Neuronal stem cell (in vitro differentiated cells): ENCODE measurements around the gene SH3RF2.

Experiments
- DNase-seq: peaks from one replicate; pipeline ENCODE4 v3.0.0-alpha.2; 2013; ENCODE audit warnings: low spot score
- H2AFZ ChIP-seq: one replicate; pipeline ENCODE4 v1.6.1; 2013; ENCODE audit warnings: mild to moderate bottlenecking, low read length, inconsistent platforms
- H2AK5ac ChIP-seq: 2 replicates; pipeline ENCODE4 v1.6.1; 2013; ENCODE audit warnings: low read depth, mild to moderate bottlenecking, inconsistent platforms, low read length, moderate library complexity, mixed read lengths
- H2BK120ac ChIP-seq: 2 replicates; pipeline ENCODE4 v1.6.1; 2013; ENCODE audit warnings: low read depth, mild to moderate bottlenecking, inconsistent platforms, low read length, moderate library complexity, mixed read lengths
- H2BK12ac ChIP-seq: one replicate; pipeline ENCODE4 v1.6.1; 2013; ENCODE audit warnings: low read length, inconsistent platforms
- H2BK15ac ChIP-seq: 2 replicates; pipeline ENCODE4 v1.6.1; 2013; ENCODE audit warnings: mild to moderate bottlenecking, low read length, inconsistent platforms, mixed read lengths
- H2BK5ac ChIP-seq: one replicate; pipeline ENCODE4 v1.6.1; 2013; ENCODE audit warnings: inconsistent platforms, mild to moderate bottlenecking, low read length, moderate library complexity
- H3K14ac ChIP-seq: one replicate; pipeline ENCODE4 v1.6.1; 2013; ENCODE audit warnings: low read length, inconsistent platforms
- H3K18ac ChIP-seq: 2 replicates; pipeline ENCODE4 v1.6.1; 2013; ENCODE audit warnings: low read length, inconsistent platforms
- H3K23ac ChIP-seq: 2 replicates; pipeline ENCODE4 v1.6.1; 2013; ENCODE audit warnings: low read depth, mild to moderate bottlenecking, mixed read lengths, low read length, inconsistent platforms; ENCODE audit not compliant: poor library complexity
- H3K27ac ChIP-seq: replicated peaks from 3 replicates; pipeline ENCODE4 v1.5.1; 2013; ENCODE audit warnings: low read length, inconsistent platforms
- H3K27me3 ChIP-seq, 3 experiments: 2 replicates each; pipeline ENCODE4 v1.6.1; 2013; ENCODE audit warnings: low read length in 3 of 3, mild to moderate bottlenecking in 2 of 3, inconsistent platforms in 1 of 3, low read depth in 1 of 3, mixed read lengths in 1 of 3, moderate library complexity in 1 of 3; ENCODE audit not compliant: control insufficient read depth in 3 of 3, insufficient read depth in 3 of 3
- H3K36me3 ChIP-seq, 2 donors: replicated peaks in 1 of 2; 2 replicates each; pipeline ENCODE4 v1.6.1; 2013; ENCODE audit warnings: low read length in 2 of 2; ENCODE audit not compliant: control insufficient read depth in 2 of 2, insufficient read depth in 2 of 2
- H3K4ac ChIP-seq: 2 replicates; pipeline ENCODE4 v1.6.1; 2013; ENCODE audit warnings: inconsistent platforms, mild to moderate bottlenecking, low read length, moderate library complexity
- H3K4me1 ChIP-seq, 2 donors: 1 replicate in 1 of 2; 2 replicates in 1 of 2; pipeline ENCODE4 v1.6.1; 2013; ENCODE audit warnings: low read length in 2 of 2, low read depth in 1 of 2; ENCODE audit not compliant: control insufficient read depth in 2 of 2, insufficient read depth in 1 of 2
- H3K4me2 ChIP-seq: one replicate; pipeline ENCODE4 v1.6.1; 2013; ENCODE audit warnings: mild to moderate bottlenecking, low read length, inconsistent platforms; ENCODE audit not compliant: insufficient read depth, poor library complexity, severe bottlenecking
- H3K4me3 ChIP-seq, 2 donors: 2 replicates each; pipeline ENCODE4 v1.5.1; 2013; ENCODE audit warnings: low read length in 2 of 2, mild to moderate bottlenecking in 2 of 2, inconsistent platforms in 1 of 2, moderate library complexity in 1 of 2
- H3K79me1 ChIP-seq: one replicate; pipeline ENCODE4 v1.6.1; 2013; ENCODE audit warnings: low read depth, mild to moderate bottlenecking, inconsistent platforms, low read length, moderate library complexity
- H3K9ac ChIP-seq: one replicate; pipeline ENCODE4 v1.6.1; 2013; ENCODE audit warnings: mild to moderate bottlenecking, low read depth, low read length, inconsistent platforms; ENCODE audit not compliant: poor library complexity
- H3K9me3 ChIP-seq, 2 donors: replicated peaks in 1 of 2; 2 replicates each; pipeline versions ENCODE3 to v1.6.1; 2013; ENCODE audit warnings: low read length in 2 of 2, mild to moderate bottlenecking in 2 of 2, inconsistent platforms in 1 of 2, low read depth in 1 of 2, mixed read lengths in 1 of 2, moderate library complexity in 1 of 2; ENCODE audit not compliant: control insufficient read depth in 2 of 2, insufficient read depth in 1 of 2
- H4K8ac ChIP-seq: one replicate; pipeline ENCODE4 v1.6.1; 2013; ENCODE audit warnings: low read depth, mild to moderate bottlenecking, inconsistent platforms, low read length, moderate library complexity
- H4K91ac ChIP-seq: one replicate; pipeline ENCODE4 v1.6.1; 2013; ENCODE audit warnings: low read length, low read depth, mild to moderate bottlenecking, inconsistent platforms; ENCODE audit not compliant: poor library complexity
- WGBS, 2 donors: extraction: QIAGEN DNeasy Blood & Tissue Kit; methylation state at CpG; one replicate each; pipeline ENCODE4 v1.1.7; 2013; ENCODE audit warnings: missing lambda C conversion rate in 2 of 2, mixed read lengths in 1 of 2; ENCODE audit not compliant: insufficient read length in 2 of 2, insufficient replicate concordance in 1 of 2; ENCODE audit errors: extremely low coverage in 2 of 2; 5-methylcytosine and 5-hydroxymethylcytosine counted together

The SH3RF2 gene

DNA sequence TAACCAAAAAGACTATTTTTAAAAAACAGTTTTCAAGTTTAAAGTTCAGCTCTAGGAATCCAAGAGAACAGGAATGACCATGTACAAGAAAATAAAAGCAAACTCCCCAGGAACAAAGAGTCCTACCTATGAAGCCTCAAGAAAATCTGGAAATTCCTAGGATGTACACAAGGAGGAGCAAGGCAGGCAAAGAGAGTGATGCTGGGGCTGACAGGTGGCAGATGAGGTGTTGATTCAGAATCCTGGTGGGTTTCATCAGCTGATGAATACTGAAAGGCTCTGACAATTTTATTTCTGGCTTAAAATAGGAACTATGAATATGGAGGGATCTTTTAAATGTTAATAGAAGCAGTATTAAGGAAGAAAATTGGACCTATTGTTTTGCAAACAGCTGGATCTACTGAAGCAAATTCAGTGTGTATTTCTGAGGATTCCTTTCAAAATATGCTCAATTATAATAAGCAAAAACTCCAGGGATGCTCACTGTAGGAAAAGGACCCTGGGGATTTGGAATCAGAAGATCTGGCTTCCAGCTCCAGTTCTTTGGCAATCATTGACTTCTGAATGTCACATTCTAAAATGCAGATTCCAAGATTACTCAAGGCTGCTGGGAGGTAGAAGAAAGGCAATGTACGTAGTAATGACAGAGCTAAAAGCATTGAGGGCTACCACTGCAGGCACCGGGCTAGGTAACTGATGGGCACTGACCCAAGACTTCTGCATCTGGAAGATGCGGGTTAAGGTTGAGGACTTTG, 28.0 kb upstream of the SH3RF2 start:
- no peaks in the 10 kb centered on the region for H3K27me3 ChIP-seq
- no CpG with 5 or more reads among the region's 3 CpGs for WGBS, 2 donors
- no peak overlapping the region for H3K4me3 ChIP-seq
- H2BK5ac ChIP-seq, result no peak overlapping the region
- no peak overlapping the region for H2AK5ac ChIP-seq
- no peak overlapping the region for H2AFZ ChIP-seq
- no peak overlapping the region for H3K4ac ChIP-seq
- DNase-seq, result no peak
- no peak overlapping the region for H2BK120ac ChIP-seq
- no peak overlapping the region for H3K4me2 ChIP-seq
- no peak overlapping the region for H4K91ac ChIP-seq
- no peak overlapping the region for H3K27ac ChIP-seq
- H3K14ac ChIP-seq, result no peak overlapping the region
- no peak overlapping the region for H2BK15ac ChIP-seq
- no peaks in the 10 kb centered on the region for H3K9me3 ChIP-seq
- no peak overlapping the region for H4K8ac ChIP-seq
- H3K4me1 ChIP-seq, result no peaks in the 10 kb centered on the region
- no peak overlapping the region for H2BK12ac ChIP-seq
- H3K18ac ChIP-seq, result no peak overlapping the region
- H3K79me1 ChIP-seq, result no peaks in the 10 kb centered on the region
- no peaks in the 10 kb centered on the region for H3K36me3 ChIP-seq
- no peak overlapping the region for H3K23ac ChIP-seq
- H3K9ac ChIP-seq, result no peak overlapping the region

DNA sequence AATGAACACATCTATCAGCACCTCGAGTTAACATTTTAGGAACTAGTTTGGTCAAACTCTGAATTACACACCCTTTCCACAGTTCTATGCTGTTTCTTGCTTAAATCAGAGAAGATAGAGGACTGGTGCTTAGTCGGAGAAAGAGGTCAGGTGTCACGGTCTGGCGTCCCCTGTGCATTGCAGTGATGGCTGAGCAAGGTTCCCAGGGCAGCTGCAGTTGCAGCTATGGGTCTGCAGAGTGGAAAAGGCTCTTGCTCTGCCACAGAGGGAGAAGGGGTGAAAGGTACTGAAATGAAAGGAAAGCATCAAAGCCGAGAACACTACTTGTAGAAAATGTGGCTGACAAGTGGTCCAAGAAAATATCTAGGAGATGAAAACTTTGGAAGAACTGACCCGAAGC, 25.2 kb upstream of the SH3RF2 start:
- no peaks in the 10 kb centered on the region for H3K9me3 ChIP-seq

DNA sequence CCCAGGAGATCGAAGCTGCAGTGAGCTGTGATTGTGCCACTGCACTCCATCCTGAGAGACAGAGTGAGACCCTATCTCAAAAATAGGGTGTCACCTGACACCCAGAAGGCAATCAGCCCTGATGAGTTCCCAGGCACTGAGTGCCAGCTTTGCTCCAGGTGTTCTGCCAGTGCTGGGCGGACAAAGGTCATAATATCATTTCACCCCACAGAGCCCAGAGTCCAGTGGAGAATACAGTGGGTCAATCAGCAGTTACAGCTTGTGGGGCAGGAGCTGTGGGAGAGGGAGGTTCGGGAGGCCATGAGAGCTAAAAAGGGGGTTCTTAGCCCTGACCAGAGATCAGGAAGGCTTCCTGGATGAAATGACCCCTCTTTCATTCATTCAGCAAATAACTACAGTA, 24.4 kb upstream of the SH3RF2 start:
- Histone ChIP-seq H2AFZ (no peak overlapping the region), H3K27me3 (no peaks in the 10 kb centered on the region), H3K4me1 (peaks cover 0 to 4% of the 10 kb centered on the region in 2 donors), H2AK5ac (no peak overlapping the region), H3K4ac (no peak overlapping the region), H2BK5ac (no peak overlapping the region), H3K27ac (no peak overlapping the region), H3K79me1 (no peaks in the 10 kb centered on the region), H2BK120ac (no peak overlapping the region), H3K9me3 (no peaks in the 10 kb centered on the region), H3K18ac (no peak overlapping the region), H3K4me2 (no peak overlapping the region), H4K91ac (no peak overlapping the region), H3K4me3 (no peak overlapping the region), H3K9ac (no peak overlapping the region), H3K36me3 (no peaks in the 10 kb centered on the region), H3K14ac (no peak overlapping the region), H2BK15ac (no peak overlapping the region), H3K23ac (no peak overlapping the region), H4K8ac (no peak overlapping the region), H2BK12ac (no peak overlapping the region)
- DNase-seq, result no peak
- no CpG with 5 or more reads among the region's 3 CpGs for WGBS, 2 donors

More for the DNA sequence above, 25.2 kb upstream of the SH3RF2 start:
- no peak overlapping the region for H3K4ac ChIP-seq
- no peak overlapping the region for H3K18ac ChIP-seq
- no peak overlapping the region for H2AFZ ChIP-seq
- no peak overlapping the region for H2AK5ac ChIP-seq
- H4K91ac ChIP-seq, result no peak overlapping the region
- no peaks in the 10 kb centered on the region for H3K36me3 ChIP-seq
- no peak overlapping the region for H3K4me2 ChIP-seq
- no peak overlapping the region for H2BK15ac ChIP-seq
- DNase-seq, result no peak
- no peak overlapping the region for H4K8ac ChIP-seq
- no peaks in the 10 kb centered on the region for H3K27me3 ChIP-seq
- H2BK5ac ChIP-seq, result no peak overlapping the region
- WGBS, 2 donors, result no CpG with 5 or more reads among the region's 6 CpGs
- no peak overlapping the region for H2BK120ac ChIP-seq
- no peak overlapping the region for H3K27ac ChIP-seq
- no peak overlapping the region for H2BK12ac ChIP-seq
- no peak overlapping the region for H3K23ac ChIP-seq
- no peak overlapping the region for H3K9ac ChIP-seq
- H3K4me3 ChIP-seq, result no peak overlapping the region
- no peak overlapping the region for H3K14ac ChIP-seq
- H3K4me1 ChIP-seq, result peaks cover 0 to 2% of the 10 kb centered on the region in 2 donors
- H3K79me1 ChIP-seq, result no peaks in the 10 kb centered on the region

DNA sequence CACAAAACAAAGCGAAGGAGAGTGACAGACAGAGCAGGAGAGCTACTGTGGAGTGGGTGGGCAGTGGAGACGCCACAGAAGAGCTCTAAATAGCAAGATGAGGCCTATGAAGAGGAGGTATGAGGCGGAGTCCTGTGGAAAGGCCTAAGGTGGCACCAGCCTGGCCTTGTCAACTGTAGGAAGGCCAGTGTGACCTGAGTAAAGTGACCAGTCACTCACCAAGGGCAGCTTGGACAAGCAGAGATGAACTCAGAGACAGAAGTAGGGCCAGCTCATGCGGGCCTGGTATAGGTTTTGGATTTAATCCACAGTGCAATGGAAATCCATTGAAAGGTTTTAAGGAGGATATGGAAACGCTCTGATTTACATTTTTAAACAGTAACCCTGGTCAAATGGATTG, 23.8 kb upstream of the SH3RF2 start:
- H3K4me2 ChIP-seq, result no peak overlapping the region
- H2BK12ac ChIP-seq, result no peak overlapping the region
- WGBS, 2 donors, result no CpG with 5 or more reads among the region's 5 CpGs
- no peak overlapping the region for H4K8ac ChIP-seq
- H3K4me1 ChIP-seq, result peaks cover 0 to 5% of the 10 kb centered on the region in 2 donors
- H3K9me3 ChIP-seq, result no peaks in the 10 kb centered on the region
- H3K4me3 ChIP-seq, result no peak overlapping the region
- H3K14ac ChIP-seq, result no peak overlapping the region
- no peak overlapping the region for H2BK120ac ChIP-seq
- no peaks in the 10 kb centered on the region for H3K79me1 ChIP-seq
- no peak overlapping the region for H2AFZ ChIP-seq
- H3K23ac ChIP-seq, result no peak overlapping the region
- H3K27me3 ChIP-seq, result no peaks in the 10 kb centered on the region
- DNase-seq, result no peak
- H2BK5ac ChIP-seq, result no peak overlapping the region
- no peak overlapping the region for H2AK5ac ChIP-seq
- no peak overlapping the region for H2BK15ac ChIP-seq
- no peak overlapping the region for H3K18ac ChIP-seq
- no peak overlapping the region for H3K27ac ChIP-seq
- no peak overlapping the region for H3K4ac ChIP-seq
- H4K91ac ChIP-seq, result no peak overlapping the region
- no peaks in the 10 kb centered on the region for H3K36me3 ChIP-seq
- H3K9ac ChIP-seq, result no peak overlapping the region
